ENCODE measurements around the gene KRTAP10-7. TPM values are rescaled to one million over a fixed set of nuclear protein-coding genes. Genes with fewer than 3 reads are reported as not detected.

KRTAP10-7 gene
- polyA plus RNA-seq, 3 donors: not detected

- H3K9me3 Mint-ChIP-seq: peaks cover 18 to 43% (median 31%) of the 10 kb centered on the region in 7 donors
- no peak for TF ChIP-seq CTCF (IDR thresholded peaks at IDR 0.05)
- Histone ChIP-seq H3K9me3 (replicated peaks in 1 of 2; ENCODE audit: control insufficient read depth in 1 of 2, insufficient read depth in 1 of 2, low read length in 2 of 2) (peaks cover 19 to 29% of the 10 kb centered on the region in 2 donors), H3K27me3 (ENCODE audit: control insufficient read depth in 2 of 2, insufficient read depth in 2 of 2, low read length in 2 of 2) (no peaks in the 10 kb centered on the region), H3K36me3 (replicated peaks in 1 of 2; ENCODE audit: control insufficient read depth in 1 of 2, insufficient read depth in 2 of 2, low read length in 2 of 2) (no peaks in the 10 kb centered on the region), H3K4me1 (ENCODE audit: control insufficient read depth in 1 of 2, insufficient read depth in 2 of 2, low read length in 2 of 2) (no peaks in the 10 kb centered on the region), H4K20me1 (ENCODE audit: insufficient read depth, low read length) (no peaks in the 10 kb centered on the region), H2AFZ (ENCODE audit: insufficient read depth, low read depth, low read length, poor library complexity, severe bottlenecking) (no peak overlapping the region), H3K27ac (ENCODE audit: low read depth in 1 of 2, low read length in 2 of 2) (no peak overlapping the region), H3K9ac (ENCODE audit: insufficient read depth, low read length, poor library complexity, severe bottlenecking) (no peak overlapping the region), H3K79me2 (ENCODE audit: insufficient read depth, low read length) (no peaks in the 10 kb centered on the region), H3K4me2 (replicated peaks; ENCODE audit: extremely low read depth, low read length, poor library complexity, severe bottlenecking) (no peak overlapping the region), H3K4me3 (replicated peaks in 1 of 3; ENCODE audit: low read depth in 2 of 3, low read length in 3 of 3) (no peak overlapping the region)
- intact Hi-C loops (cut with micrococcal nuclease): no loop called here
- peaks cover 2 to 8% (median 3%) of the 10 kb centered on the region in 3 donors for H3K27me3 Mint-ChIP-seq (ENCODE audit: low read depth in 3 of 3)
- no peak for DNase-seq
- no peaks in the 10 kb centered on the region for H3K36me3 Mint-ChIP-seq
- no peak overlapping the region for H3K27ac Mint-ChIP-seq
- H3K4me3 Mint-ChIP-seq: no peak overlapping the region
- WGBS (ENCODE audit: insufficient coverage): 95% methylated on average over 13 of the region's 20 CpGs
- H3K4me1 Mint-ChIP-seq: peaks cover 10% of the 10 kb centered on the region
Measured at GRCh38 chr21:44614161-44614631, 13.8 kb downstream of the KRTAP10-7 start.

GRCh38 chr21:44614961-44615391 is 14.6 kb downstream of the KRTAP10-7 start:
- intact Hi-C loops (cut with micrococcal nuclease): no loop called here
- peaks cover 23 to 44% (median 32%) of the 10 kb centered on the region in 7 donors for H3K9me3 Mint-ChIP-seq

More at GRCh38 chr21:44614961-44615391, 14.6 kb downstream of the KRTAP10-7 start:
- Histone ChIP-seq H3K27ac (ENCODE audit: low read depth in 1 of 2, low read length in 2 of 2) (no peak overlapping the region), H3K9me3 (replicated peaks in 1 of 2; ENCODE audit: control insufficient read depth in 1 of 2, insufficient read depth in 1 of 2, low read length in 2 of 2) (peaks cover 23 to 29% of the 10 kb centered on the region in 2 donors), H3K79me2 (ENCODE audit: insufficient read depth, low read length) (no peaks in the 10 kb centered on the region), H3K4me2 (replicated peaks; ENCODE audit: extremely low read depth, low read length, poor library complexity, severe bottlenecking) (no peak overlapping the region), H2AFZ (ENCODE audit: insufficient read depth, low read depth, low read length, poor library complexity, severe bottlenecking) (no peak overlapping the region), H3K36me3 (replicated peaks in 1 of 2; ENCODE audit: control insufficient read depth in 1 of 2, insufficient read depth in 2 of 2, low read length in 2 of 2) (no peaks in the 10 kb centered on the region), H3K4me3 (replicated peaks in 1 of 3; ENCODE audit: low read depth in 2 of 3, low read length in 3 of 3) (no peak overlapping the region), H4K20me1 (ENCODE audit: insufficient read depth, low read length) (no peaks in the 10 kb centered on the region), H3K4me1 (ENCODE audit: control insufficient read depth in 1 of 2, insufficient read depth in 2 of 2, low read length in 2 of 2) (no peaks in the 10 kb centered on the region), H3K27me3 (ENCODE audit: control insufficient read depth in 2 of 2, insufficient read depth in 2 of 2, low read length in 2 of 2) (no peaks in the 10 kb centered on the region), H3K9ac (ENCODE audit: insufficient read depth, low read length, poor library complexity, severe bottlenecking) (no peak overlapping the region)
- no peak for DNase-seq
- Mint-ChIP-seq H3K27ac (no peak overlapping the region), H3K36me3 (no peaks in the 10 kb centered on the region), H3K27me3 (ENCODE audit: low read depth in 3 of 3) (peaks cover 3 to 11% (median 4%) of the 10 kb centered on the region in 3 donors), H3K4me3 (no peak overlapping the region), H3K4me1 (peaks cover 10% of the 10 kb centered on the region)
- no peak for TF ChIP-seq CTCF (IDR thresholded peaks at IDR 0.05)
- 98% methylated on average over 22 of the region's 28 CpGs for WGBS (ENCODE audit: insufficient coverage)
